ENCODE data around the gene CAPN5.
"Not testable (repeated sequence)": the region's sequence is repeated elsewhere in the genome, so short reads cannot be mapped to it uniquely, and the experiment has no call there.

The CAPN5 gene

GRCh38 chr11:77057938-77058474 is 8.8 kb upstream of the CAPN5 start:
- no peak overlapping the region for H3K27ac ChIP-seq (ENCODE audit: poor library complexity, severe bottlenecking)

GRCh38 chr11:77058900-77059299 is 7.9 kb upstream of the CAPN5 start:
- no peak for TF ChIP-seq CTCF (IDR thresholded peaks at IDR 0.05; ENCODE audit: poor library complexity, severe bottlenecking)
- peaks cover 5% of the 10 kb centered on the region for H3K9me3 ChIP-seq (ENCODE audit: severe bottlenecking)
- H3K27ac ChIP-seq (ENCODE audit: poor library complexity, severe bottlenecking): no peak overlapping the region
- ATAC-seq (ENCODE audit: low read depth) (no peak), DNase-seq (ENCODE audit: low spot score) (no peak)
- H3K36me3 ChIP-seq (ENCODE audit: low read depth): no peaks in the 10 kb centered on the region
- no peaks in the 10 kb centered on the region for H3K27me3 ChIP-seq (ENCODE audit: insufficient read depth, poor library complexity, severe bottlenecking)
- no peaks in the 10 kb centered on the region for H3K4me1 ChIP-seq (ENCODE audit: insufficient read depth, poor library complexity, severe bottlenecking)
- H3K4me3 ChIP-seq (ENCODE audit: severe bottlenecking): no peak overlapping the region

More at GRCh38 chr11:77057938-77058474, 8.8 kb upstream of the CAPN5 start:
- Histone ChIP-seq H3K36me3 (ENCODE audit: low read depth) (no peaks in the 10 kb centered on the region), H3K4me3 (ENCODE audit: severe bottlenecking) (no peak overlapping the region), H3K9me3 (ENCODE audit: severe bottlenecking) (peaks cover 5% of the 10 kb centered on the region), H3K4me1 (ENCODE audit: insufficient read depth, poor library complexity, severe bottlenecking) (no peaks in the 10 kb centered on the region), H3K27me3 (ENCODE audit: insufficient read depth, poor library complexity, severe bottlenecking) (no peaks in the 10 kb centered on the region)
- ATAC-seq (ENCODE audit: low read depth): no peak
- TF ChIP-seq CTCF (IDR thresholded peaks at IDR 0.05; ENCODE audit: poor library complexity, severe bottlenecking): no peak
- no peak for DNase-seq (ENCODE audit: low spot score)

- no peaks in the 10 kb centered on the region for H3K36me3 ChIP-seq (ENCODE audit: low read depth)
These were observed 7.0 kb upstream of the CAPN5 start for GRCh38 chr11:77059806-77060205.

GRCh38 chr11:77060234-77060633 is 6.5 kb upstream of the CAPN5 start:
- Histone ChIP-seq H3K36me3 (ENCODE audit: low read depth) (no peaks in the 10 kb centered on the region), H3K27me3 (ENCODE audit: insufficient read depth, poor library complexity, severe bottlenecking) (no peaks in the 10 kb centered on the region), H3K27ac (ENCODE audit: poor library complexity, severe bottlenecking) (no peak overlapping the region), H3K4me3 (ENCODE audit: severe bottlenecking) (no peak overlapping the region), H3K4me1 (ENCODE audit: insufficient read depth, poor library complexity, severe bottlenecking) (no peaks in the 10 kb centered on the region), H3K9me3 (ENCODE audit: severe bottlenecking) (peaks cover 5% of the 10 kb centered on the region)
- TF ChIP-seq CTCF (IDR thresholded peaks at IDR 0.05; ENCODE audit: poor library complexity, severe bottlenecking): no peak
- ATAC-seq (ENCODE audit: low read depth) (no peak), DNase-seq (ENCODE audit: low spot score) (no peak)

More at GRCh38 chr11:77059806-77060205, 7.0 kb upstream of the CAPN5 start:
- ATAC-seq (ENCODE audit: low read depth): no peak
- Histone ChIP-seq H3K4me3 (ENCODE audit: severe bottlenecking) (no peak overlapping the region), H3K4me1 (ENCODE audit: insufficient read depth, poor library complexity, severe bottlenecking) (no peaks in the 10 kb centered on the region), H3K9me3 (ENCODE audit: severe bottlenecking) (peaks cover 5% of the 10 kb centered on the region), H3K27ac (ENCODE audit: poor library complexity, severe bottlenecking) (no peak overlapping the region), H3K27me3 (ENCODE audit: insufficient read depth, poor library complexity, severe bottlenecking) (no peaks in the 10 kb centered on the region)
- TF ChIP-seq CTCF (IDR thresholded peaks at IDR 0.05; ENCODE audit: poor library complexity, severe bottlenecking): no peak
- DNase-seq (ENCODE audit: low spot score): no peak

GRCh38 chr11:77061258-77061657 is 5.5 kb upstream of the CAPN5 start:
- H3K4me1 ChIP-seq (ENCODE audit: insufficient read depth, poor library complexity, severe bottlenecking); H3K4me3 ChIP-seq (ENCODE audit: severe bottlenecking); H3K27ac ChIP-seq (ENCODE audit: poor library complexity, severe bottlenecking); H3K9me3 ChIP-seq (ENCODE audit: severe bottlenecking); H3K27me3 ChIP-seq (ENCODE audit: insufficient read depth, poor library complexity, severe bottlenecking); ATAC-seq (ENCODE audit: low read depth); H3K36me3 ChIP-seq (ENCODE audit: low read depth); DNase-seq (ENCODE audit: low spot score): not testable (repeated sequence)
